GOT3 (cell line): Measurements from ENCODE around the gene GRIA2.

Source experiments
- DNase-seq: peaks from one replicate; lab custom pipeline; 2025; ENCODE audit warnings: mixed read lengths; lab: John Stamatoyannopoulos, UW

GRIA2 gene

DNA sequence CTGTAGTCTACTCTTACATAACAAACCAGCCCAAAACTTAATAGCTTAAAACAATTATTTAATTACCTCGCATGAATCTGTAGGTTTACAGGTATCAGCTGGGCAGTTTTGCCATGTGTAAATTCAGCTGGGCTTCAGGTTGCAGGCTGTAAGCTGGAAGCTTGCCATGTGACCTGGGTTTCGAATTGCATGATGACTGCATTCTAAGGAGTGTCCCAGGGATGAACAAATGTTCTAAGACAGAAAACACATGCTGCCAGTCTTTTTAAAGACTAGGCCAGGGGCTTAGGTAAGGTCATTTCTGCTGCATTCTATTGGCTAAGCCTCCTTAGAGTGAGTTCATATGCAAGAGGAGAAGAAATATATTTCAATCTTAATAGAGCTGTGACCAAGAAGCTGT, 44.8 kb downstream of the GRIA2 start:
- no peak for DNase-seq

- DNase-seq = no peak
These were observed 49.6 kb downstream of the GRIA2 start for GRCh38 chr4:157270108-157270507.

GRCh38 chr4:157270552-157270951, 50.0 kb downstream of the GRIA2 start:
- no peak for DNase-seq

DNA sequence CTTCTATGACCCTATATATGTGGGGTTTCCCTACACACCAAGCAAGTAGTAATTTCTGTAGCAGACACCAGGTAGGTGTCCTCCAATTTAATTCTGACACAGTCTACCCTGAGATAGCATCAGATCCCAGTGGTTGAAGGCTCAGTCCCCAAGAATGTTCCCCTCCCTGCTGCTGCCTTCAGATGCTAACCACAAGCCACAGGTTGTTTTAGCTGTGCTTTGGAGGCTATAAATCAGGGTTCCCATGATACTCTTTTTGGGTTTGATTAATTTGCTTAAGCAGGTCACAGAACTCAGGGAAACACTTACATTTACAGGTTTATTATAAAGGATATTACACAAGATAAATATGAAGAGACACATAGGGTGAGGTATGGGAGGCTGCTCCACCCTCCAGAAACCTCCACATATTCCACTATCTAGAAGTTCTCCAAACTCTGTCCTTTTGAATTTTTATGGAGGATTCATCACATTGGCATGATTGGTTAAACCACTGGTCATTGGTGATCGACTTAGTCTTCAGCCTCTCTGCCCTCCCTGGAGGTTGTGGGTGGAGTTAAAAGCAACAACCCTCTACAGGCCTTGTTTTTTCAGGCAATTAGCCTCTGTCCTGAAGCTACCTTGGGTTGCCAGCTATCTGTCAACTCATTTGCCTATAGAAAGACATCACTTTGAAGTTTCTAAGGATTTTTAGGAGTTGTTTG, 50.8 kb downstream of the GRIA2 start:
- no peak for DNase-seq

GRCh38 chr4:157280673-157281072, 60.1 kb downstream of the GRIA2 start:
- no peak for DNase-seq

DNA sequence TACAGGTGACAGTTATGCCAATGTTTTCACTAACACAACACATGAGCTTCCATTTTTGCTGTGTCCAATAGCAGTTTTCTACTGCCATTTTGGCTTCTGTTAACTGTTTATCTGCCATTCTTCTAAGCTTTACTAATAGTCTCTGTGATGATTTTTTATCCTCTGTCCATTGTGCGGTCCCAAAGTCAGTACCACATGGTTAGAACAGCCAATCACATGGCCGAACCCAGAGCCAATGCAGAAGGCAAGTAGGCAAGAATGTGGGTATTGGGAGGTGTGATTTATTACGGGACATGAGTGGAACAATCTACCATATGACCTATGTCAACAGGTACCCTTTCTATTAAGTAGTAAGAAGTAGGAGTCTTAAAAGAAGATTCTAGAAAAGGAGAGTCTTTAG, 61.5 kb downstream of the GRIA2 start:
- no peak for DNase-seq

- DNase-seq = no peak
These were observed 66.9 kb downstream of the GRIA2 start for GRCh38 chr4:157287445-157287844.

DNA sequence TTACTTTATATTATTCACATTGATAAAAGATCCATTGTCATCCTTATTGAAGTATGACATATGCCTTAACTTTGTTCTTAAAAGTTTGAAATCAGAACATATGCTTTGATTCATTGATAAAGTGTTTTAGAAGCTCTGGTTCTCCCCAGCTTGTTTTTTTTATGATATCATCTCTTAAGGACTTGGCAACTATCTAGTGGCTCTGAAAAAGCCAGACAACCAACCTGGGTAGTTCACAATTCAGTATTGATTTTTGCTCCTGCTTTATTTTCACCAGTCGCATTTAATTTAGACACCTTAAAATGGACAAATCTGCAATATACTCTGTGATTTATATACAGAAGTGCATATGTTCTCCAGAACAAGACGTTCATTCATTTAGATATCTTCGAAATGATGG, 70.1 kb downstream of the GRIA2 start:
- no peak for DNase-seq

GRCh38 chr4:157291071-157291470, 70.5 kb downstream of the GRIA2 start:
- DNase-seq = no peak

DNA sequence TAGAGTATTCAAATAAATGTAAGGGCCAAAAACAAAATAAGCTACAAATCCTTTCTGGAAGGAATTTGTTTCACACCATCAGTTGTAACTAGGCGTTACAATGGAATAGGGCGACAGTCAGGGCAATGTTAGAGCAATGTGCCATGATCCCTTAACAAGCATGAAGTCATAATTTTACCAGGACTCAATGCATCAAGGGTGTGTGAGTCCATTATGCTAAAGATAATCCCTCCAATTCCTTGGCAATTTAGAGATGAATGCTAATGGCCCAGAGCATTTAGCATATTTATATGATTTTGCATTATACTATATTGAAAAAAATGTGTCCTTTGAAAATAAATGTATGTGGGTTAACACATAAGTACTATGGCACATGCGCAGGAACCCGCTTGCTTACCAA, 73.1 kb downstream of the GRIA2 start:
- DNase-seq = no peak

DNA sequence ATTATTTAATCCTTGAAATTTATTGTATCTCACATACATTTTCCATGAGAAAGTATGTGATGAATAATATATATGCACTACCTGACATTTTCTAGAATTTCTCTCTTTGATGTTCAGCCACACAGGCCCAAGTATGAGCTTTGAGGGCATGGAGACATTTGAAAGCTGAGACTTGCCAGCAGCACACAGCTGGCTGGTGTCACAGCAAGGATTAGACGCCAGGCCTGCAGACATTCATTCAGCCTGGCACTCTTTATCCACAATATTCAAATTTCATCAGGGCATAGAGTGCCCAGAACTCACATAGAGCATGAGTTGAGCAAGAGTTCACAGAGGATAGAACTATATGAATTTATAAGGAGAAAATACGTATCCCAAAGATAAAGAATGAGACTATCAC, 74.0 kb downstream of the GRIA2 start:
- DNase-seq = no peak

DNA sequence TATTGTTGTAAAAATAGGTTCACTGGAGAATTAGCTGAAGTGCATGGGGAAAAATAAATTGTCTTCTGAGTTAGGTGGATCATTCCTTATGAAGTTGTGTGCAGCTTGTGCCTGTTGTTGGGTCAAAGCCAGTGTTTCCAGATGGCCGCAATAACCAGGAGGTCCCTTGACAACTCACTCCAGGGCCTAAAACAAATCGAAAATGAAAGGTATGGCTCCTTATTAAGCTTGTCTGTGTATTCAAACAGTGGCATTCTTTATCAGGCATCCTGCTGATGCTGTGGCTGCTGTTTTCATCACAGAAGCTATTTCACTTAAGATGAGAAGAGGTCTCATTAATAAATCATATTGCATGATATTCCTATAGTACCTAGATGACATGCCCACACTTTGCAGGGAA, 80.2 kb downstream of the GRIA2 start:
- no peak for DNase-seq

GRCh38 chr4:157303471-157303960, 83.0 kb downstream of the GRIA2 start:
- no peak for DNase-seq

DNA sequence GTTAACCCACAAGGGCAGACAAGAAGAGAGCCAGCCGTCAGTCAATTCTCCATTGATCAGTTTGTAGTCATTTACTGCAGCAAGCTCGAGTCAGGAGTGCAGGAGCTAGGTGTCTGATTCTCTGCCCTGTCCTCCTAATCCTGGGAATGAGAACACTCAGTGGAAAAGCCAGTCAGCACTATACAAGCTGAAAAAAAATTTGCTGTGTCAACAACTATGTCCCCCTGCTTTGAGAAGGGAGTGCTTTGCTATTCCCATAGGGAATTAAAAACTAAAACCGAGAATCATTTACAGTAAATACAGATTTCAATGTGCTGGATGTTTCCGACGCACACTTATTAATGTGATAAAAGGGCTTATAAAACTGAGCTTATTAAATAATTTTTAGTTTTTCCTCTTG, 84.2 kb downstream of the GRIA2 start:
- DNase-seq = no peak

DNA sequence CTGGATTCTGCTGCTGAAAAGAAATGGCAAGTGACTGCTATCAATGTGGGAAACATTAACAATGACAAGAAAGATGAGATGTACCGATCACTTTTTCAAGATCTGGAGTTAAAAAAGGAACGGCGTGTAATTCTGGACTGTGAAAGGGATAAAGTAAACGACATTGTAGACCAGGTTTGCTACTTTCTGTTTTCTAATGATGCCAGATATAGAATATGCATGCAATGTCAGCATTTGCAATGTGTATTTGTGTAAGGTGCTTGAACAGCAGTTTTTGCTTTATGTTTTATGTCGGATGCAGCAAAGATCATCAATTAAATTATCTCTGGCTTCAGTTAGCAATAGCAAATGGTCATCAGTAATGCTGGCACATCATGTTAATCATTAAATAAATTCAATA, 92.2 kb downstream of the GRIA2 start:
- no peak for DNase-seq

GRCh38 chr4:157314906-157315305, 94.4 kb downstream of the GRIA2 start:
- DNase-seq = no peak

DNA sequence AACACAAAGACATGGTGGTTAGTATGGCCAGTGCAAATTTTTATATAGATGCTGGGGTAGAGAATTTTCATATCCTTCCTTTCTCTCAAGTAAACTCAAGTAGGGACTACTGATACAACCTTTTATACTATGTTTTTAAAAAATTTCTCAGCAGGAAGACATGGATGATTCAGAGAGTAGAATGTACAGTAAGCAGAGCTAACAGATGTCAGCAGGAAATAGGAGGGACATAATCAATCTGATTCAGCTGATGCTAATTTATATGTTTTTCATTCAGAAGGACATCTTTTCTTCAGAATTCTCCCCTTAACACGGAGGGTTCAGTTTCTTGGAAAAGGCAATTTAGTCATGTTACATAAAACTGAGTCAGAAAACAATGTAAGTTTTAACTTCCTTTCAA, 95.4 kb downstream of the GRIA2 start:
- no peak for DNase-seq

- DNase-seq = no peak
These were observed 99.6 kb downstream of the GRIA2 start for GRCh38 chr4:157320092-157320491.

GRCh38 chr4:157327666-157328065, 107.1 kb downstream of the GRIA2 start:
- DNase-seq = no peak

GRCh38 chr4:157357887-157358286, 137.4 kb downstream of the GRIA2 start:
- no peak for DNase-seq

- DNase-seq = no peak
These were observed 137.9 kb downstream of the GRIA2 start for GRCh38 chr4:157358439-157358838.

- DNase-seq = no peak
These were observed 138.3 kb downstream of the GRIA2 start for GRCh38 chr4:157358851-157359250.

GRCh38 chr4:157363360-157363759, 142.8 kb downstream of the GRIA2 start:
- DNase-seq = no peak

DNA sequence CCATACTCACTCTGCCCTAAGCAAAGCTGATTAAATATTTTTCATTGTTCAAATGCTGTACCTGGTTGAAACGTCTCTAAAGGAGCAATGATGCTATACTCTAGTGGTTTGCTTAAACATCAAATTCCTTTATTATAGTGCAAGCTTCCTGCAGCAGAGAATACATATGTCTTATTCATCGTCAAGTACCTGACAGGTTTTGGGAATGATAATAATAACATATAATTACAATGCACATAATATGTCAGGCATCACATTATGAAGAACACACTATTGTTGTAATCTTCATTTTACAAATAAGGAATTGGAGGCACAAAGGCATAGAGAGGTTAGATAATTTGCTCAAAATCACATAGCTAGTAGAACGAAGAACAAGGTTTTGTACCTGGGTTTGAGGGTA, 151.6 kb downstream of the GRIA2 start:
- no peak for DNase-seq
